Measurements from ENCODE around the gene FMO5.
"Not testable (repeated sequence)": the region's sequence is repeated elsewhere in the genome, so short reads cannot be mapped to it uniquely, and the experiment has no call there.

The FMO5 gene

GRCh38 chr1:147209825-147210821, 15.0 kb downstream of the FMO5 start:
- DNase-seq (ENCODE audit: insufficient read length, low spot score) (no peak), FAIRE-seq (no peak)

DNA sequence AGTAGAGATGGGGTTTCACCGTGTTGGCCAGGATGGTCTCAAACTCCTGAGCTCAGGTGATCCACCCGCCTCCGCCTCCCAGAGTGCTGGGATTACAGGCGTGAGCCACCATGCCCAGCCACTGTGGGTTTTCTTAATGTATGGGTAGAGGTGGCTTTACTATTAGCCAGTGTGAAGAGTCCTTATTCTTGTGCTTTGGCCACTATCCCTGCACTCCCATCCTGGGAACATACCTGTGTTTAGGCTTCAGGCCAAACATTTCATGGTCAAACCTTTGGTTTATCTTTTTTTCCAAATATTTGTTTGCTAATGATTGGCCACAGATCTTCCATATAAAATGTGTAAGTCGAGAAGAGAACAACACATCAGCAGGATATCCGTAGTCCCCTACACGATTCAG, 16.5 kb downstream of the FMO5 start:
- FAIRE-seq (no peak), DNase-seq (ENCODE audit: insufficient read length, low spot score) (no peak)

GRCh38 chr1:147207192-147207591, 17.9 kb downstream of the FMO5 start:
- no peak for DNase-seq (ENCODE audit: insufficient read length, low spot score)

DNA sequence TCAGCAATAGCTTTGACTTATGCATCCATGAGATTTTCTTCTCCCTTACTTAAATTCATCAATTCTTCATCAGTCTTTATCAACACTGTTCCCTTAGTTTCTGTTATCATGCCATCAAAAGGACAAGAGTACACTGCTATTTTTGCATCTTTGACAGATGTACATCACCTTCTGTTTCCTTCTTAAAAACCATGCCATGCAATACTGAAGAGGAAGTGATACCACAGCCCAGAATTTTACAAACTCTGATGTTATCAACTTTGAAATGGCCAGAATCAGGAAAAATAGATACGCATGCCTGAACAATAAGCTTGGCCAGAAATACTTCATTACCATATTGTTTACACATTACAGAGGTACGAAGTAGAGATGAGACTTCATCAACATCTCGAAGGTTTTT, 21.1 kb downstream of the FMO5 start:
- DNase-seq (ENCODE audit: insufficient read length, low spot score) (no peak), FAIRE-seq (no peak)

More at GRCh38 chr1:147207192-147207591, 17.9 kb downstream of the FMO5 start:
- no peak for FAIRE-seq

DNA sequence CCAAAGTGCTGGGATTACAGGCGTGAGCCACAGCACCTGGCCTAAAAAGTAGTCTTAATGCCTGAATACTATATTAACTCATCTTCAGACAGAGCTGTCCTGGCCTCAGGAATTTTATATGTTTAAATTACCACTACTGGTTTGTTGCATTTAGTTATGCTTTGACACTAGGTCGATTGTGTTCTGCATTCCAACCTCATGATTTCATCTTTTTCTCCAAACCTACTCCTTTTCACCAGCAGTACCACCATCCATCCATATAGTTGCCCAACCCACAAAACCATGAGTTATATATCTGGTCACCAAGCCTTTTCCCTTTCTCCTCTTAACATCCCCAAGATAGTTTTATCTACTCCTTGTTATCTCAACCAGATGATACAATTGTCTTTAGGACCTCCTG, 22.6 kb downstream of the FMO5 start:
- FAIRE-seq (no peak), DNase-seq (ENCODE audit: insufficient read length, low spot score) (no peak)

- FAIRE-seq (no peak), DNase-seq (ENCODE audit: insufficient read length, low spot score) (no peak)
Observed at GRCh38 chr1:147201786-147202185, 23.4 kb downstream of the FMO5 start.

DNA sequence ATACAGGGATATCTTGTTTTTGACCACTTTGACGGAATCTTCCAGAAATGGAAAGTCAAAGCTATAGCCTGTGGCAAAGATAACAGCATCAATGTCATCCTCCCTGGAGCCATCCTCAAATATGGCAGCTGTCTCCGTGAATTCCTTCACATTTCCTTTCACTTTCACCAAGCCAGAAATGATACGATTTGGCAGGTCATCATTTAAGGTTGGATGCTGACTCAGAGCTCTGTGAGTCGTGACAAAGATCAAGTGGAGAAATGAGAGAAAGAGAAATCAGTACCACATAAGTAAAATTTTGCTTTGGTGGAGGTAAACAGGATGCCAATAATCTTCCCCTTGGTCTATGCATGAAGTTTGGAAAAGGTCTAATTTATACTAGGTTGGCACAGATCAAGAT, 23.9 kb downstream of the FMO5 start:
- no peak for FAIRE-seq

DNA sequence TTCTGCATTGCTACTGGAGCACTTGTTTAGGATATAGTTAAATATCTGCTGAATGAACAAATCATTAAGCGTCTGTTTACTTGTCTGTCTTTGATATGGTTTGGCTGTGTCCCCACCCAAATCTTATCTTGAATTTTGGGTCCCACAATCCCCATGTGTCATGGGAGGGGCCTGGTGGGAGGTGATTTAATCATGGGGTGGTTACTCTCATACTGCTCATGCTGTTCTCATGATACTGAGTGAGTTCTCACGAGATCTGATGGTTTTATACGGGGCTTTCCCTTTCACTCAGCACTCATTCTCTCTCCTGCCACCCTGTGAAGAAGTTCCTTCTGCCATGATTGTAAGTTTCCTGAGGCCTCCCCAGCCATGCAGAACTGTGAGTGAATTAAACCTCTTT, 27.8 kb downstream of the FMO5 start:
- not testable (repeated sequence) for FAIRE-seq

More for the DNA sequence above, 23.9 kb downstream of the FMO5 start:
- DNase-seq (ENCODE audit: insufficient read length, low spot score): no peak

DNA sequence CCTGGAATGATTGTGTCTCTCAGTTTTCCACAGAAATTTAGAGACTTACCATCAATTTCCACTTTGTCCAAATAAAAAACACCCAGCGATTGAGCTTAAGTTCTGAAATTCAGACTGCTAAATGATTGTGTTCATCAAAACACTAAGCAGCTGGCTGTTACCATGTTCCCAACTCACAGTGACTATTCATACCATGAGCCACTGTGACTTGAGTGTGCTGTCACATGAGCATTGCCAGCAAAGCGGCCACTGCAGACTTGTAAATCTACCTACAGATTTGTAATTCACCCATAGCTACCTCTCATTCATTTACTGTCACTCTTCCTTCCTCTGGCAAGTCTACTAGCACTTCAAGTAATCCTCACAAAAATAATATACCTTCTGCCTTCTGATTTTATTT, 35.6 kb downstream of the FMO5 start:
- no peak for FAIRE-seq

More for the DNA sequence above, 27.8 kb downstream of the FMO5 start:
- DNase-seq (ENCODE audit: insufficient read length, low spot score): not testable (repeated sequence)

GRCh38 chr1:147185432-147185831, 39.7 kb downstream of the FMO5 start:
- FAIRE-seq (no peak), DNase-seq (ENCODE audit: insufficient read length, low spot score) (no peak)

More for the DNA sequence above, 35.6 kb downstream of the FMO5 start:
- DNase-seq (ENCODE audit: insufficient read length, low spot score): no peak

DNA sequence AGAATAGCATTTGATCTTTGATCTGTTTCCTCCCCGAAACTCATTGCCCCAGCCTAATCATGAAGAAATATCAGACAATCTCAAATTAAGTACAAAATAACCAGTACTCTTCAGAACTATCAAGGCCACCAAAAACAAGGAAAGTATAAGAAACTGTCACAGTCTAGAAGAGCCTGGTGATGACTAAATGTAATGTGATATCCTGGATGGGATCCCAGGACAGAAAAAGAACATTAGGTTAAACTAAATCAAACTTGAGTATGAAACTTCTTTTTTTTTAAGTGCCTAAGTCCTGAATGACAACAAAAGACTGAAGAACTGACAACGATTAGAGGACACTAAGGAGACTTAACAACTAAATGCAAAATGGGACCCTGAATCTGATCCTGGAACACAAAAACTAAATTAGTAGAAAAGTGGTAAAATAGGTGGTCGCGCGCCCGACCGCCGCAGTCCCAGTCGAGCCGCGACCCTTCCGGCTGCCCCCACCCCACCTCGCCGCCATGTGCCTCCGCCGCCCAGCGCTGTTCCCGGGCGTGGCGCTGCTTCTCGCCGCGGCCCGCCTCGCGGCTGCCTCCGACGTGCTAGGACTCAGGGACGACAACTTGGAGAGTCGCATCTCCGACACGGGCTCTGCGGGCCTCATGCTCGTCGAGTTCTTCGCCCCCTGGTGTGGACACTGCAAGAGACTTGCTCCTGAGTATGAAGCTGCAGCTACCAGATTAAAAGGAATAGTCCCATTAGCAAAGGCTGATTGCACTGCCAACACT, 47.3 kb downstream of the FMO5 start:
- FAIRE-seq: no peak
- no peak for DNase-seq (ENCODE audit: insufficient read length, low spot score)

DNA sequence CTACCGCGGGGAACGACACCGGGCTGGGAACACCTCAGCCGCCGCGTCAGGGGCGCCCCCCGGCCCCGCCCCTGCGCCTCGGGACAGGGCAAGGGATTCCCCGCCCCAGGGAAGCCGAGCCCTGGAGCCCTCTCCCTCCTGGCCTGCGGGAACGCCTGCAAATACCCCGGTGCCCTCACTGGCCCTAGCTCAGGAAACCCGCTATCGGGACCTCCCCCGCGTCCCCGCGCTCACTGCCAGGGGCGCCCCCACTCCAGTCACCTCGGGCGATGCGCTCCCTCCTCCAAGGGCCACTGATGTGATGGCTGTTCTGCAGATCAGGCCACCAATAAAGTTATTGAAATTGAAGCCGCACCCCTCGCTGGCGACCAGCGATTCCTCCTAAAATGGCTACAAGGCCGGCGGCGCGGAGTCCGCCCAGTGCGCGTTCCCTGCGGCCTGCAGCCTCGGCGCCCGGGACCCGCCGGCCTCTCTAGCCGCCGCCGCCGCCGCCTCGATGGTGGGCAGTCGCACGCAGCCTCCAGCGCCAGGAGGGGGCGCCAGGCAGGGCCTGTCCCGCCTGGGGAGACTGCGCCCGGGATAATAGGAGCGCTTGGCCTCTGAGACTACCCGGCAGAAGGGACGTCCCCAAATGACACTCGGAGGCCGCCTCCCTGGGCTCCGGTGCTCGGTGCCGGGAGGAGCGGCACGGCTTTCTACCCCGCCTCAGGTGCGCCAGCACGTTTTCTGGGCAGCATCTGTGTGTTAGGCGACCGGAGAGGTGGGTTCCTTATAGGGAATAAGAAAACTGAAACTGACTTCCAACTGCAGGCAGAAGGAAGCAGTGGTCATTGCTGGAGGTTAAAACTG, 52.7 kb downstream of the FMO5 start, which contains the start of gene PRKAB2:
PRKAB2 (minus strand) TSS at position 303 of the 849 bp plus-strand sequence. CDS start 326 bp downstream, outside the sequence.
- DNase-seq (ENCODE audit: insufficient read length, low spot score) (peak; percentile 86), FAIRE-seq (peak; percentile 89)

DNA sequence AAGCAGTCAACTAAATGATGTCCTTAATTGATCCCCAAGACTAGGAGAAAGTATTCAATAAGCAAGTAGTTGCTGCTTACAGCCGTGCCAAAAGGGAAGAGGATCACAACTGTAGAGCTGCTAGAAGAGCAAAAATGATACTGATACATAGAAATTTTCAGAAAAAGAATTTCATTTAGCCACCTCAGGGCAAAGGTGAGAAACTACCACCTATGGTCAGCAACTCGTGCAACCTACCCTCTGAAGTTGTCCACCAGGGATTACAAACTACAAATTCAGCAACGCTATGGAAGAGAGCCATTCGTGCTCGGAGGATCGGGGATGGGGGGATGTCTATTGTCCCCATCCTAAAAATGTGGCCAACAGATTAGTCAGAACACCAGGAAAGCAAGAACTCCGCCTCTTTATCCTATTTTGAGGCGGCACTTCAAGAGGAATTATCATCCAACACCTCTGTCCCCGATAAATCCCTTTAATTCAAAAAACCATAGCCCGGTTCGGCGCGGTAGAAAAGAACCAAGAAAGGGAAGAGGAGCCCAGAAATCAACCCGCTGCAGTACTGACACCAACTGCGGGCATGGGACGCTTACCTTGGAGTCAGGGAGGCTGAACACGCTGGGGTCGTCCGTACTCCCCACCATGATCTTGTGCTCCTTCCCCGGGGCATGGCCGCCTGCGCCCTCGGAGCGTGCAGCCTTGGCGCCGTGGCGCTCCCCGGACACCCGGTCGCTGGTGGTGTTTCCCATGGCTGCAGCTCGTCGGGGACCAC, 53.6 kb downstream of the FMO5 start:
- FAIRE-seq (peak; percentile 72), DNase-seq (ENCODE audit: insufficient read length, low spot score) (no peak)

GRCh38 chr1:147169840-147170674, 55.1 kb downstream of the FMO5 start:
- DNase-seq (ENCODE audit: insufficient read length, low spot score): no peak

GRCh38 chr1:147169171-147169570, 56.0 kb downstream of the FMO5 start:
- DNase-seq (ENCODE audit: insufficient read length, low spot score) (no peak), FAIRE-seq (no peak)

More at GRCh38 chr1:147169840-147170674, 55.1 kb downstream of the FMO5 start:
- no peak for FAIRE-seq

DNA sequence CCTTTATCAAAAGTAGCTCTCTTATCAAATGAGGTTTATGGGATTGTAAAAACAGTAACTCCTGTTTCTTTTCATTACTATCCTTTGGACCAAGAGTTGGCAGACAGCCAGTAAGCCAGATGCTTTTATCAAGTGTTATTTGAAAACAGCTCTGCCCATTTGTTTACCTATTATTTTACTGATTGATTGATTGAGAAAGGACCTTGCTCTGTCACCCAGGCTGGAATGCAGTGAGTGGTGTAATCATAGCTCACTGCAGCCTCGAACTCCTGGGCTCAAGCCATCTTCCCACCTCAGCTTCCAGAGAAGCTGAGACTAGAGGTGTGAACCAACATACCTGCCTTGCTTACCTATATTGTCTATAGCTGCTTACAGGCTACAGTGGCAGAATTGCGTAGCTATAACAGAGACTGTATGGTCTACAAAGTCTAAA, 56.5 kb downstream of the FMO5 start:
- DNase-seq (ENCODE audit: insufficient read length, low spot score) (no peak), FAIRE-seq (no peak)

GRCh38 chr1:147167365-147167764, 57.8 kb downstream of the FMO5 start:
- DNase-seq (ENCODE audit: insufficient read length, low spot score) (no peak), FAIRE-seq (no peak)

- no peak for DNase-seq (ENCODE audit: insufficient read length, low spot score)
- FAIRE-seq: no peak
Observed at GRCh38 chr1:147163019-147163418, 62.1 kb downstream of the FMO5 start.

GRCh38 chr1:147162093-147162492, 63.0 kb downstream of the FMO5 start:
- FAIRE-seq (no peak), DNase-seq (ENCODE audit: insufficient read length, low spot score) (no peak)
